Loucy (cell line): ENCODE results near the gene EXD2.

Experiments used
- H2AFZ ChIP-seq: fragments of 200-600 bp; sonication (generic); 2 replicates; pipeline ENCODE4 v1.6.0; 2016; ENCODE audit warnings: antibody characterized with exemption, mild to moderate bottlenecking, low read length, moderate library complexity
- H3F3A ChIP-seq: fragments of 200-600 bp; 2 replicates; pipeline ENCODE4 v1.6.0; 2016; ENCODE audit warnings: antibody characterized with exemption, low read depth, mild to moderate bottlenecking
- H3K27me3 ChIP-seq: fragments of 200-600 bp; sonication (generic); 2 replicates; pipeline ENCODE4 v1.6.1; 2014; ENCODE audit warnings: low read length, mild to moderate bottlenecking; ENCODE audit not compliant: insufficient read depth, poor library complexity, severe bottlenecking
- H3K36me3 ChIP-seq: fragments of 200-600 bp; sonication (generic); 2 replicates; pipeline ENCODE4 v1.6.1; 2016; ENCODE audit warnings: low read length; ENCODE audit not compliant: insufficient read depth
- H3K4me1 ChIP-seq: fragments of 200-600 bp; sonication (generic); 2 replicates; pipeline ENCODE4 v1.5.1; 2014; ENCODE audit warnings: low read length, mild to moderate bottlenecking; ENCODE audit not compliant: insufficient read depth, poor library complexity, severe bottlenecking
- H3K4me2 ChIP-seq: fragments of 200-600 bp; sonication (generic); 2 replicates; pipeline ENCODE4 v1.6.0; 2014; ENCODE audit warnings: antibody characterized with exemption, low read length, low read depth, mild to moderate bottlenecking; ENCODE audit not compliant: poor library complexity, severe bottlenecking
- H3K4me3 ChIP-seq: fragments of 200-600 bp; sonication (generic); 2 replicates; pipeline ENCODE4 v1.5.1; 2014; ENCODE audit warnings: low read length, mild to moderate bottlenecking, mixed read lengths; ENCODE audit not compliant: poor library complexity, severe bottlenecking
- H3K79me2 ChIP-seq: fragments of 200-600 bp; sonication (generic); 2 replicates; pipeline ENCODE4 v1.6.1; 2014; ENCODE audit warnings: low read length; ENCODE audit not compliant: insufficient read depth
- H3K9ac ChIP-seq: fragments of 200-600 bp; sonication (generic); 2 replicates; pipeline ENCODE4 v1.6.0; 2014; ENCODE audit warnings: mild to moderate bottlenecking, low read depth, low read length, moderate library complexity; ENCODE audit not compliant: poor library complexity, severe bottlenecking
- H3K9me2 ChIP-seq: fragments of 200-600 bp; sonication (generic); replicated peaks from 2 replicates; pipeline ENCODE4 v1.6.1; 2016; ENCODE audit warnings: low read depth, low read length, mixed read lengths
- H3K9me3 ChIP-seq: fragments of 200-600 bp; sonication (generic); 2 replicates; pipeline ENCODE4 v1.6.1; 2014; ENCODE audit warnings: mild to moderate bottlenecking, antibody characterized with exemption, low read length, low read depth; ENCODE audit not compliant: insufficient read depth
- H4K20me1 ChIP-seq: fragments of 200-600 bp; sonication (generic); 2 replicates; pipeline ENCODE4 v1.6.0; 2014; ENCODE audit warnings: antibody characterized with exemption, low read length, mild to moderate bottlenecking; ENCODE audit not compliant: insufficient read depth, poor library complexity, severe bottlenecking
- CTCF ChIP-seq: fragments of 200-600 bp; sonication (generic); conservative IDR thresholded peaks from 2 replicates; pipeline ENCODE4 v1.5.1; 2014; ENCODE audit warnings: mild to moderate bottlenecking, antibody characterized with exemption, low read length
- EZH2phosphoT487 ChIP-seq: fragments of 200-600 bp; IDR thresholded peaks from 2 replicates; pipeline ENCODE4 v1.6.1; 2018; ENCODE audit warnings: antibody characterized with exemption, mild to moderate bottlenecking, moderate library complexity, borderline replicate concordance

Gene EXD2

GRCh38 chr14:69267492-69267891, 76.2 kb downstream of the EXD2 start:
- TF ChIP-seq EZH2phosphoT487 (no peak), CTCF (no peak)
- Histone ChIP-seq H3K9me2 (no peaks in the 10 kb centered on the region), H3K4me1 (no peaks in the 10 kb centered on the region), H2AFZ (no peak overlapping the region), H3K36me3 (no peaks in the 10 kb centered on the region), H3K4me2 (no peak overlapping the region), H3K9me3 (no peaks in the 10 kb centered on the region), H3K9ac (no peak overlapping the region), H3K4me3 (no peak overlapping the region), H3F3A (no peaks in the 10 kb centered on the region), H4K20me1 (no peaks in the 10 kb centered on the region), H3K27me3 (no peaks in the 10 kb centered on the region), H3K79me2 (no peaks in the 10 kb centered on the region)

GRCh38 chr14:69268223-69268622, 76.9 kb downstream of the EXD2 start:
- no peaks in the 10 kb centered on the region for H3K9me3 ChIP-seq
- H3K79me2 ChIP-seq: no peaks in the 10 kb centered on the region
- no peak overlapping the region for H3K4me3 ChIP-seq
- H3K9ac ChIP-seq: no peak overlapping the region
- no peaks in the 10 kb centered on the region for H4K20me1 ChIP-seq
- no peaks in the 10 kb centered on the region for H3K4me1 ChIP-seq
- H2AFZ ChIP-seq: no peak overlapping the region
- no peaks in the 10 kb centered on the region for H3F3A ChIP-seq
- no peak overlapping the region for H3K4me2 ChIP-seq
- no peaks in the 10 kb centered on the region for H3K9me2 ChIP-seq
- no peaks in the 10 kb centered on the region for H3K36me3 ChIP-seq
- TF ChIP-seq EZH2phosphoT487: no peak
- no peaks in the 10 kb centered on the region for H3K27me3 ChIP-seq

GRCh38 chr14:69268763-69269162, 77.5 kb downstream of the EXD2 start:
- Histone ChIP-seq H4K20me1 (no peaks in the 10 kb centered on the region), H3K9me2 (no peaks in the 10 kb centered on the region), H3K36me3 (no peaks in the 10 kb centered on the region), H3K4me3 (no peak overlapping the region), H3K79me2 (no peaks in the 10 kb centered on the region), H3K9me3 (no peaks in the 10 kb centered on the region), H3K4me1 (no peaks in the 10 kb centered on the region), H3K9ac (no peak overlapping the region), H3F3A (no peaks in the 10 kb centered on the region), H2AFZ (no peak overlapping the region), H3K27me3 (no peaks in the 10 kb centered on the region), H3K4me2 (no peak overlapping the region)
- TF ChIP-seq CTCF (no peak), EZH2phosphoT487 (no peak)

- H3K79me2 ChIP-seq: no peaks in the 10 kb centered on the region
- H3K9me3 ChIP-seq: no peaks in the 10 kb centered on the region
- no peak overlapping the region for H3K4me3 ChIP-seq
- H3K27me3 ChIP-seq: no peaks in the 10 kb centered on the region
- no peaks in the 10 kb centered on the region for H3F3A ChIP-seq
- no peaks in the 10 kb centered on the region for H3K4me1 ChIP-seq
- H4K20me1 ChIP-seq: no peaks in the 10 kb centered on the region
- no peaks in the 10 kb centered on the region for H3K36me3 ChIP-seq
- TF ChIP-seq CTCF (no peak), EZH2phosphoT487 (no peak)
- H3K9me2 ChIP-seq: no peaks in the 10 kb centered on the region
- H2AFZ ChIP-seq: no peak overlapping the region
- H3K9ac ChIP-seq: no peak overlapping the region
- no peak overlapping the region for H3K4me2 ChIP-seq
These were observed 78.1 kb downstream of the EXD2 start for GRCh38 chr14:69269381-69269780.
